MM.1S (cell line): ENCODE results near the gene DKK2.

Experiments
- EZH2 ChIP-seq: fragments of 300-600 bp; sonication (generic); optimal IDR thresholded peaks from 2 replicates; pipeline ENCODE3; 2017; ENCODE audit warnings: low read depth, mild to moderate bottlenecking, antibody characterized with exemption, low read length, mixed read lengths
- EZH2phosphoT487 ChIP-seq: fragments of 300-600 bp; sonication (generic); IDR thresholded peaks from 2 replicates; pipeline ENCODE4 v1.6.1; 2018; ENCODE audit warnings: antibody characterized with exemption, low read length
- TF ChIP-seq, protein P1 (sequence below): fragments of 300-600 bp; sonication (generic); IDR thresholded peaks from 2 replicates; pipeline ENCODE4 v1.5.1; 2016; ENCODE audit warnings: antibody characterized with exemption, low read length, mixed read lengths

GRCh38 chr4:106982711-106983211, 53.4 kb downstream of the DKK2 start:
- TF ChIP-seq, protein P1, sequence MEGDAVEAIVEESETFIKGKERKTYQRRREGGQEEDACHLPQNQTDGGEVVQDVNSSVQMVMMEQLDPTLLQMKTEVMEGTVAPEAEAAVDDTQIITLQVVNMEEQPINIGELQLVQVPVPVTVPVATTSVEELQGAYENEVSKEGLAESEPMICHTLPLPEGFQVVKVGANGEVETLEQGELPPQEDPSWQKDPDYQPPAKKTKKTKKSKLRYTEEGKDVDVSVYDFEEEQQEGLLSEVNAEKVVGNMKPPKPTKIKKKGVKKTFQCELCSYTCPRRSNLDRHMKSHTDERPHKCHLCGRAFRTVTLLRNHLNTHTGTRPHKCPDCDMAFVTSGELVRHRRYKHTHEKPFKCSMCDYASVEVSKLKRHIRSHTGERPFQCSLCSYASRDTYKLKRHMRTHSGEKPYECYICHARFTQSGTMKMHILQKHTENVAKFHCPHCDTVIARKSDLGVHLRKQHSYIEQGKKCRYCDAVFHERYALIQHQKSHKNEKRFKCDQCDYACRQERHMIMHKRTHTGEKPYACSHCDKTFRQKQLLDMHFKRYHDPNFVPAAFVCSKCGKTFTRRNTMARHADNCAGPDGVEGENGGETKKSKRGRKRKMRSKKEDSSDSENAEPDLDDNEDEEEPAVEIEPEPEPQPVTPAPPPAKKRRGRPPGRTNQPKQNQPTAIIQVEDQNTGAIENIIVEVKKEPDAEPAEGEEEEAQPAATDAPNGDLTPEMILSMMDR = no peak
- TF ChIP-seq EZH2 = no peak
- TF ChIP-seq EZH2phosphoT487 = no peak
